HepG2 (cell line): Measurements from ENCODE around the gene KRABD2.

Experiments
- ATAC-seq: fragments of 200-7000 bp; cut with Tn5 transposase; 3 replicates; pipeline ENCODE4 v1.9.1; 2020; ENCODE audit warnings: mild to moderate bottlenecking, moderate library complexity
- BruUV-seq: library from RNA; stranded (reverse); fragments of 400-500 nt; replicated peaks from 2 replicates; lab custom pipeline; 2021; lab: Mats Ljungman, UMichigan
- CTCF ChIA-PET: fragments of 300-600 bp; formaldehyde crosslinking; extraction: SDS; loops from one replicate; lab custom pipeline; 2021; ENCODE audit warnings: low total read pairs, inconsistent platforms, low intra/inter-chr PET ratio; lab: Yijun Ruan, JAX
- POLR2A ChIA-PET: fragments of 350-600 bp; sonication (Branson Sonifier 250); formaldehyde crosslinking; loops from one replicate; lab custom pipeline; 2020; ENCODE audit warnings: antibody characterized with exemption, inconsistent platforms; lab: Yijun Ruan, JAX
- DNase-seq: peaks from one replicate; pipeline ENCODE4 v3.0.0-alpha.2; 2015; ENCODE audit warnings: low spot score
- FAIRE-seq: peaks from 3 replicates; lab custom pipeline; 2011; peaks lifted over from hg19 to GRCh38; lab: Jason Lieb, UNC
- H2AFZ ChIP-seq: one replicate; pipeline ENCODE4 v1.6.1; 2011; ENCODE audit warnings: low read length, inconsistent platforms
- H3K27ac ChIP-seq: fragments of 300-600 bp; 3 replicates; pipeline ENCODE4 v1.8.0; 2011; ENCODE audit warnings: mixed run types, mild to moderate bottlenecking, mixed read lengths, low read length, inconsistent platforms; ENCODE audit not compliant: insufficient read depth; ENCODE audit errors: extremely low read length
- H3K27me3 ChIP-seq, 2 experiments: fragments of 200-600 bp in 1 of 2; 2 replicates in 1 of 2; 3 replicates in 1 of 2; pipeline versions ENCODE4 v1.6.0 to v1.8.0; 2011; ENCODE audit warnings: low read length in 2 of 2, mild to moderate bottlenecking in 2 of 2, moderate library complexity in 2 of 2, inconsistent platforms in 1 of 2; ENCODE audit not compliant: insufficient read depth in 2 of 2, control insufficient read depth in 1 of 2
- H3K36me3 ChIP-seq, 2 experiments: fragments of 200-600 bp in 1 of 2; replicated peaks in 1 of 2; 2 replicates in 1 of 2; 3 replicates in 1 of 2; pipeline versions ENCODE4 v1.5.1 to v1.8.0; 2011; ENCODE audit warnings: low read length in 2 of 2, inconsistent platforms in 1 of 2; ENCODE audit not compliant: insufficient read depth in 2 of 2, control insufficient read depth in 1 of 2
- H3K4me1 ChIP-seq: 2 replicates; pipeline ENCODE4 v1.5.1; 2012; ENCODE audit warnings: low read length, inconsistent platforms; ENCODE audit not compliant: insufficient read depth
- H3K4me2 ChIP-seq: 2 replicates; pipeline ENCODE4 v1.6.0; 2011; ENCODE audit warnings: low read depth, low read length, inconsistent platforms
- H3K4me3 ChIP-seq, 3 experiments: fragments of 200-600 bp in 1 of 3; sonication (generic), shearing (Covaris generic) in 1 of 3; replicated peaks in 1 of 3; 2 replicates each; pipeline ENCODE4 v1.5.1; 2011 to 2016; ENCODE audit warnings: low read length in 3 of 3, inconsistent platforms in 2 of 3, low read depth in 2 of 3, mild to moderate bottlenecking in 2 of 3, control low read depth in 1 of 3, mixed read lengths in 1 of 3; ENCODE audit not compliant: insufficient read depth in 1 of 3
- H3K79me2 ChIP-seq: one replicate; pipeline ENCODE4 v1.6.1; 2011; ENCODE audit warnings: low read length, inconsistent platforms; ENCODE audit not compliant: insufficient read depth
- H3K9ac ChIP-seq: 2 replicates; pipeline ENCODE4 v1.6.0; 2011; ENCODE audit warnings: mild to moderate bottlenecking, low read depth, low read length, inconsistent platforms; ENCODE audit not compliant: insufficient read depth
- H3K9me3 ChIP-seq: 2 replicates; pipeline ENCODE4 v1.5.1; 2012; ENCODE audit warnings: mild to moderate bottlenecking, low read length
- H4K20me1 ChIP-seq: 2 replicates; pipeline ENCODE4 v1.6.0; 2011; ENCODE audit warnings: inconsistent platforms, mild to moderate bottlenecking, low read length, moderate library complexity; ENCODE audit not compliant: insufficient read depth
- ARID4A ChIP-seq: sonication (generic); formaldehyde crosslinking; IDR thresholded peaks from 2 replicates; pipeline ENCODE4 v1.5.0; 2020; ENCODE audit warnings: mild to moderate bottlenecking, missing genetic modification reagents, borderline replicate concordance
- CHD4 ChIP-seq: fragments of 200-600 bp; sonication (generic); IDR thresholded peaks from 2 replicates; pipeline ENCODE4 v1.7.0; 2017; ENCODE audit warnings: mild to moderate bottlenecking, low read length, borderline replicate concordance
- HMG20B ChIP-seq: conservative IDR thresholded peaks from 2 replicates; pipeline ENCODE4 v1.6.1; 2016; ENCODE audit warnings: missing genetic modification reagents, missing compliant biosample characterization
- ISL2 ChIP-seq: sonication (generic); formaldehyde crosslinking; IDR thresholded peaks from 2 replicates; pipeline ENCODE4 v1.5.0; 2020; ENCODE audit warnings: missing genetic modification reagents
- KLF6 ChIP-seq: IDR thresholded peaks from 2 replicates; pipeline ENCODE4 v1.8.0; 2016; ENCODE audit warnings: missing biosample characterization, missing genetic modification reagents
- KLF9 ChIP-seq: IDR thresholded peaks from 2 replicates; pipeline ENCODE4 v1.6.1; 2016; ENCODE audit warnings: low read depth
- NFE2 ChIP-seq: sonication (generic); formaldehyde crosslinking; IDR thresholded peaks from 2 replicates; pipeline ENCODE4 v1.4.0; 2020; ENCODE audit warnings: missing genetic modification reagents
- ZC3H13 ChIP-seq: sonication (generic); formaldehyde crosslinking; IDR thresholded peaks from 2 replicates; pipeline ENCODE4 v1.8.1; 2023; ENCODE audit warnings: mild to moderate bottlenecking, missing genetic modification reagents, moderate library complexity
- ZNF652 ChIP-seq: IDR thresholded peaks from 2 replicates; pipeline ENCODE4 v1.6.1; 2016; ENCODE audit warnings: low read depth, borderline replicate concordance
- WGBS: methylation state at CpG from one replicate; pipeline ENCODE4 v1.1.6; 2017; ENCODE audit warnings: low lambda C conversion rate; 5-methylcytosine and 5-hydroxymethylcytosine counted together
- in situ Hi-C: cut with HindIII; loops from 2 replicates; pipeline ENCODE4 v1.10.0; 2017; ENCODE audit warnings: low pct_unique_long_range_greater_than_20kb; ENCODE audit not compliant: extremely low pct_ligation_motif_present
- intact Hi-C: fragments of 100-400 bp; cut with micrococcal nuclease; formaldehyde crosslinking; loops from one replicate; pipeline ENCODE4 v1.10.0; 2022; ENCODE audit not compliant: unreplicated experiment
- TF ChIP-seq, protein P1 (sequence below): sonication (generic); formaldehyde crosslinking; IDR thresholded peaks from 2 replicates; pipeline ENCODE4 v1.8.1; 2023; ENCODE audit warnings: mild to moderate bottlenecking, moderate library complexity, missing genetic modification reagents

Gene KRABD2

DNA sequence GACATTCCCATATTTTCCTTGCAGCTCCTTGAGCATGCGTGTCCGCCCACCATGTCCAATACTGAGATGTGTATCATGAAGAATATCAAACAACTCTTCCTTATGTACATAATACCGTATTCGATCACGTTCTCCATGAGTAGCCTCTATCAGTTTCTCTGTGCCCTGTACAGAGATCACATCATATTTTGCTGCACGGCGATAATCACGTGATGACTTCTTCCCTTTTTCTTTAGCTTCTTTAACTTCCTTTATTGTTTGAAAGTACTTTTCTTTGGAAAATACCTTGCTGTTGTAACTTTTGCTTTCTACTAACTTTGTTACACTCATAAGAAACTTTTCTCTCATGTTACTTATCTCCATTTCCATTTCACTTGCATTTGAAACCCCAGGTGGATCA is 6.6 kb downstream of the KRABD2 start:
- ATAC-seq = no peak
- no peak for DNase-seq
- CTCF ChIA-PET = no interaction called here
- Histone ChIP-seq H3K27ac (no peak overlapping the region), H3K36me3 (peaks cover 2 to 9% of the 10 kb centered on the region in 2 experiments; a peak in 3 of 5 replicates), H4K20me1 (no peaks in the 10 kb centered on the region), H3K9ac (no peak overlapping the region), H3K4me2 (no peak overlapping the region), H3K79me2 (no peaks in the 10 kb centered on the region), H3K4me3 (no peak overlapping the region), H3K27me3 (no peaks in the 10 kb centered on the region), H3K9me3 (no peaks in the 10 kb centered on the region), H3K4me1 (no peaks in the 10 kb centered on the region), H2AFZ (no peak overlapping the region)
- 98% methylated on average over 8 of the region's 8 CpGs for WGBS
- intact Hi-C loops (no loop called here), in situ Hi-C loops (no loop called here)
- POLR2A ChIA-PET = no interaction called here
- FAIRE-seq = no peak
- no TSS peak for BruUV-seq
- TF ChIP-seq KLF6 (no peak), CHD4 (no peak), ISL2 (CRISPR knock-in tag) (no peak), ARID4A (CRISPR knock-in tag) (no peak), HMG20B (CRISPR knock-in tag) (no peak), NFE2 (CRISPR knock-in tag) (no peak), ZC3H13 (CRISPR knock-in tag) (no peak), KLF9 (CRISPR knock-in tag) (no peak), ZNF652 (CRISPR knock-in tag) (no peak)
- TF ChIP-seq, protein P1, sequence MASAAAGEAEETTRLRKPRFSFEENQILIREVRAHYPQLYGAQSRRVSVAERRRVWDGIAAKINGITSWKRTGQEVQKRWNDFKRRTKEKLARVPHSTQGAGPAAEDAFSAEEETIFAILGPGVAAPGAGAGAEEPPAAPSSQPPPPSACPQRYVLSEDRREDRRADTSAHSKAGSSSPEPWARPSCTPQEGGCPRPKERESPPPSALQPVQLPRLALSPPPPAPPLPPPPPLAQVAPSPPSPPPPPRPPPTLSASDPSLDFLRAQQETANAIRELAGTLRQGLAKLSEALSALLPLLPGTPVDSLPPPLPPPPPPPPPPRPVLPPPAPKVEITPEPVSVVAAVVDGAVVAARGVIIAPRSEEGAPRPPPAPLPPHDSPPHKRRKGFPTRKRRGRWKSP (CRISPR knock-in tag) = no peak
